RPMI8226 (cell line): Measurements from ENCODE around the gene PEAR1.

ENCODE experiments used
- DNase-seq: peaks from one replicate; pipeline ENCODE4 v3.0.0-alpha.2; 2015

PEAR1 gene

GRCh38 chr1:156893048-156893953 lies at the start of gene PEAR1:
Gene PEAR1 (plus strand): TSS chr1:156893718. CDS start chr1:156903927, 10,209 bp downstream.
- DNase-seq = no peak

GRCh38 chr1:156844102-156844501 lies 49.4 kb upstream of the PEAR1 start:
- DNase-seq = no peak

- DNase-seq = no peak
These were observed 48.9 kb upstream of the PEAR1 start for GRCh38 chr1:156844638-156845037.

- DNase-seq = peak; percentile 31
These were observed 48.2 kb upstream of the PEAR1 start for GRCh38 chr1:156845055-156845952.

- DNase-seq = no peak
These were observed 47.5 kb upstream of the PEAR1 start for GRCh38 chr1:156845953-156846545.

GRCh38 chr1:156846643-156847042 lies 46.9 kb upstream of the PEAR1 start:
- DNase-seq = no peak

GRCh38 chr1:156847591-156848460 lies 45.7 kb upstream of the PEAR1 start:
- peak; percentile 2 for DNase-seq

- peak; percentile 70 for DNase-seq
These were observed 44.9 kb upstream of the PEAR1 start for GRCh38 chr1:156848461-156849150.

GRCh38 chr1:156849151-156849496 lies 44.4 kb upstream of the PEAR1 start:
- peak; percentile 1 for DNase-seq

- peak; percentile 23 for DNase-seq
These were observed 41.6 kb upstream of the PEAR1 start for GRCh38 chr1:156851779-156852417.

- peak; percentile 85 for DNase-seq
These were observed 41.1 kb upstream of the PEAR1 start for GRCh38 chr1:156852418-156852874.

- no peak for DNase-seq
These were observed 39.8 kb upstream of the PEAR1 start for GRCh38 chr1:156853761-156854160.

- DNase-seq = no peak
These were observed 38.9 kb upstream of the PEAR1 start for GRCh38 chr1:156854634-156855033.

- no peak for DNase-seq
These were observed 37.2 kb upstream of the PEAR1 start for GRCh38 chr1:156856282-156856785.

GRCh38 chr1:156857532-156857931 lies 36.0 kb upstream of the PEAR1 start:
- DNase-seq = no peak

GRCh38 chr1:156858555-156858956 lies 35.0 kb upstream of the PEAR1 start:
- DNase-seq = no peak

GRCh38 chr1:156858959-156859522 lies 34.5 kb upstream of the PEAR1 start, which contains the start of gene INSRR:
Gene INSRR (minus strand): TSS chr1:156859117. CDS start chr1:156858621, 496 bp downstream.
- DNase-seq = no peak

GRCh38 chr1:156859523-156860112 lies 33.9 kb upstream of the PEAR1 start:
- peak; percentile 40 for DNase-seq

- DNase-seq = peak; percentile 82
These were observed 33.3 kb upstream of the PEAR1 start for GRCh38 chr1:156860113-156860627.
